SK-N-SH (cell line): ENCODE results near the gene ZNF784. TPM values are rescaled to one million over a fixed set of nuclear protein-coding genes. Genes with fewer than 3 reads are reported as not detected.

Source experiments
- CTCF ChIA-PET: fragments of 300-600, 350-600 bp; formaldehyde crosslinking; extraction: SDS; loops from one replicate; lab custom pipeline; 2021; lab: Yijun Ruan, JAX
- POLR2A ChIA-PET: fragments of 350-600 bp; sonication (Branson Sonifier 250); formaldehyde crosslinking; extraction: SDS; loops from one replicate; lab custom pipeline; 2020; ENCODE audit warnings: antibody characterized with exemption, inconsistent platforms; lab: Yijun Ruan, JAX
- DNase-seq: peaks from one replicate; pipeline ENCODE4 v3.0.0; 2012
- H2AFZ ChIP-seq: fragments of 200-600 bp; sonication (generic); 2 replicates; pipeline ENCODE4 v1.8.1; 2016; ENCODE audit warnings: antibody characterized with exemption, mild to moderate bottlenecking, low read depth
- H3F3A ChIP-seq: fragments of 200-600 bp; sonication (generic); replicated peaks from 2 replicates; pipeline ENCODE3; 2016; ENCODE audit warnings: antibody characterized with exemption, mild to moderate bottlenecking; ENCODE audit not compliant: insufficient read depth
- H3K27ac ChIP-seq, 2 experiments: fragments of 200-500 bp in 1 of 2; fragments of 200-600 bp in 1 of 2; sonication (Bioruptor generic) in 1 of 2; sonication (generic), shearing (Covaris generic) in 1 of 2; 2 replicates each; pipeline versions ENCODE4 v1.5.1 to v1.6.1; 2014 to 2016; ENCODE audit warnings: low read depth in 2 of 2, inconsistent platforms in 1 of 2, low read length in 1 of 2, mild to moderate bottlenecking in 1 of 2, mixed read lengths in 1 of 2
- H3K27me3 ChIP-seq: fragments of 200-600 bp; sonication (generic), shearing (Covaris generic); 2 replicates; pipeline ENCODE4 v1.6.1; 2016; ENCODE audit warnings: mixed run types; ENCODE audit not compliant: insufficient read depth
- H3K36me3 ChIP-seq, 2 experiments: fragments of 200-500 bp in 1 of 2; fragments of 200-600 bp in 1 of 2; sonication (Bioruptor generic) in 1 of 2; sonication (generic) in 1 of 2; replicated peaks in 1 of 2; 2 replicates each; pipeline versions ENCODE3 to v1.5.1; 2014 to 2016; ENCODE audit warnings: low read length in 1 of 2, mild to moderate bottlenecking in 1 of 2; ENCODE audit not compliant: insufficient read depth in 2 of 2, control insufficient read depth in 1 of 2
- H3K4me1 ChIP-seq, 2 experiments: fragments of 200-500 bp in 1 of 2; fragments of 200-600 bp in 1 of 2; sonication (Bioruptor generic) in 1 of 2; sonication (generic), shearing (Covaris generic) in 1 of 2; 2 replicates each; pipeline versions ENCODE4 v1.5.1 to v1.6.1; 2014 to 2016; ENCODE audit warnings: low read depth in 1 of 2, low read length in 1 of 2, mixed run types in 1 of 2; ENCODE audit not compliant: insufficient read depth in 2 of 2, control insufficient read depth in 1 of 2
- H3K4me2 ChIP-seq: fragments of 200-600 bp; sonication (generic), shearing (Covaris generic); 2 replicates; pipeline ENCODE4 v1.6.1; 2017; ENCODE audit warnings: mixed run types
- H3K4me3 ChIP-seq, 2 experiments: fragments of 200-500 bp in 1 of 2; fragments of 200-600 bp in 1 of 2; sonication (Bioruptor generic) in 1 of 2; sonication (generic), shearing (Covaris generic) in 1 of 2; 2 replicates each; pipeline versions ENCODE4 v1.5.1 to v1.8.1; 2014 to 2016; ENCODE audit warnings: low read depth in 2 of 2, inconsistent platforms in 1 of 2, low read length in 1 of 2, mild to moderate bottlenecking in 1 of 2, mixed read lengths in 1 of 2, moderate library complexity in 1 of 2
- H3K79me2 ChIP-seq: fragments of 200-600 bp; sonication (generic); 2 replicates; pipeline ENCODE4 v1.8.1; 2017; ENCODE audit warnings: mild to moderate bottlenecking; ENCODE audit not compliant: insufficient read depth
- H3K9ac ChIP-seq: fragments of 200-600 bp; sonication (generic); 2 replicates; pipeline ENCODE4 v1.6.1; 2017; ENCODE audit warnings: mixed run types
- H3K9me2 ChIP-seq: fragments of 200-600 bp; sonication (generic); 2 replicates; pipeline ENCODE4 v1.6.1; 2017; ENCODE audit warnings: mixed run types
- H3K9me3 ChIP-seq: fragments of 200-600 bp; sonication (generic); 2 replicates; pipeline ENCODE4 v1.6.1; 2017; ENCODE audit warnings: mixed run types, mild to moderate bottlenecking, moderate library complexity
- H4K20me1 ChIP-seq: fragments of 200-600 bp; sonication (generic); 2 replicates; pipeline ENCODE4 v1.6.1; 2017; ENCODE audit warnings: mild to moderate bottlenecking, mixed run types; ENCODE audit not compliant: insufficient read depth
- CHD2 ChIP-seq: fragments of 150-350 bp; IDR thresholded peaks from 2 replicates; pipeline ENCODE4 v1.6.1; 2018; ENCODE audit warnings: low read length; ENCODE audit not compliant: partially characterized antibody
- MXI1 ChIP-seq: IDR thresholded peaks from 2 replicates; pipeline ENCODE4 v1.6.1; 2012; ENCODE audit warnings: mild to moderate bottlenecking, low read depth, low read length, improper control_type of control experiment
- POLR2AphosphoS5 ChIP-seq: IDR thresholded peaks from 2 replicates; pipeline ENCODE4 v1.6.1; 2012; ENCODE audit warnings: low read depth, low read length
- SIN3A ChIP-seq: IDR thresholded peaks from 2 replicates; pipeline ENCODE4 v1.6.1; 2012; ENCODE audit warnings: low read depth, mild to moderate bottlenecking, low read length, moderate library complexity, borderline replicate concordance
- TEAD4 ChIP-seq: IDR thresholded peaks from 2 replicates; pipeline ENCODE4 v1.4.0; 2012; ENCODE audit warnings: mild to moderate bottlenecking, borderline replicate concordance; ENCODE audit not compliant: insufficient read depth
- WGBS: methylation state at CpG from one replicate; pipeline ENCODE4 v1.1.6; 2017; ENCODE audit warnings: low lambda C conversion rate; 5-methylcytosine and 5-hydroxymethylcytosine counted together
- polyA plus RNA-seq, 3 experiments: library from polyadenylated mRNA; depleted of rRNA; stranded (reverse); fragments of >200 nt; gene quantifications; 2 replicates each; pipeline ENCODE4 v1.2.3, GENCODE V29; 2012
- TF ChIP-seq, protein P1 (sequence below): IDR thresholded peaks from 2 replicates; pipeline ENCODE4 v1.4.0; 2012; ENCODE audit warnings: low read depth, borderline replicate concordance
- TF ChIP-seq, protein P2 (sequence below): IDR thresholded peaks from 2 replicates; pipeline ENCODE4 v1.4.0; 2012; ENCODE audit warnings: low read depth, borderline replicate concordance
- TF ChIP-seq, protein P3 (sequence below): IDR thresholded peaks from 2 replicates; pipeline ENCODE4 v1.6.1; 2012; ENCODE audit warnings: mild to moderate bottlenecking, low read depth, low read length, moderate library complexity
- TF ChIP-seq, protein P4 (sequence below): fragments of 150-350 bp; IDR thresholded peaks from 2 replicates; pipeline ENCODE4 v1.6.1; 2017; ENCODE audit warnings: antibody characterized with exemption, low read length, low read depth, borderline replicate concordance

Gene ZNF784
- polyA plus RNA-seq, 1 of the 3 experiments (the other 2 are of a cell fraction), result 5.5 TPM

DNA sequence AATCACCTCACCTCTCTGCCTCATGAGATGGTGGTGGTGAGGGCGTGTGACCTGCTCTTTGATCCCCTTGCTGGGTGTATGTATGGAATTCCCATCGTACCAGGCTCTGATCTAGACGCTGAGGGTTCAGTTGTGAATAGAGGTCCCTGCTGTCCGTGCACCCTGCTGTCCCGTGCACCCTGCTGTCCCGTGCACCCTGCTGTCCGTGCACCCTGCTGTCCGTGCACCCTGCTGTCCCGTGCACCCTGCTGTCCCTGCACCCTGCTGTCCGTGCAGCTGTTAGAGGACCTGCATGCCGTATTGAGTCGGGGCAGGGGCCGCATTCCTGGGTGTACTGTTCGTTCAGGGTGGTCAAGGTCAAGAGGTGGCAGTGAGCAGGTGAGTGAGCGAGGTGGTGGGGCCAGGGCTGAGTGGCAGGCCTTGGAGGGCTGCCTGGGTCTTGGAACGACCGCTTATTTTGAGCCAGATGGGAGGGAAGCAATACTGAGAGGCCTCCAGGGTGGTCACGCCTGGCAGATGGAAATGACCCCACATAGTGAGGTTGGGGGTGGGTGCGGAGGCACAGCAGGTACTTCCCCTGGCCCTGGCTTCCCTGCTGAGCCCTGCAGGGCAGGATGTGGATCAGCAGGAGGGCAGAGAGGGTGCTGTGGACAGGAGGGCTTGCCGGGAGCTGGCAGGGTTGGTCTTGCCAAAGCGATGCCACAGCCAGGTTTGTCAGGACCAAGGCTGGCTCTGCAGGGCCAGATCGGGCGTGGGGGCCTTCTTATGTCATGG, 46.1 kb upstream of the ZNF784 start:
- TF ChIP-seq, protein P1, sequence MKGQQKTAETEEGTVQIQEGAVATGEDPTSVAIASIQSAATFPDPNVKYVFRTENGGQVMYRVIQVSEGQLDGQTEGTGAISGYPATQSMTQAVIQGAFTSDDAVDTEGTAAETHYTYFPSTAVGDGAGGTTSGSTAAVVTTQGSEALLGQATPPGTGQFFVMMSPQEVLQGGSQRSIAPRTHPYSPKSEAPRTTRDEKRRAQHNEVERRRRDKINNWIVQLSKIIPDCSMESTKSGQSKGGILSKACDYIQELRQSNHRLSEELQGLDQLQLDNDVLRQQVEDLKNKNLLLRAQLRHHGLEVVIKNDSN, result no peak
- TF ChIP-seq POLR2AphosphoS5 (no peak), SIN3A (no peak), TEAD4 (no peak), CHD2 (no peak), MXI1 (no peak)
- TF ChIP-seq, protein P2, sequence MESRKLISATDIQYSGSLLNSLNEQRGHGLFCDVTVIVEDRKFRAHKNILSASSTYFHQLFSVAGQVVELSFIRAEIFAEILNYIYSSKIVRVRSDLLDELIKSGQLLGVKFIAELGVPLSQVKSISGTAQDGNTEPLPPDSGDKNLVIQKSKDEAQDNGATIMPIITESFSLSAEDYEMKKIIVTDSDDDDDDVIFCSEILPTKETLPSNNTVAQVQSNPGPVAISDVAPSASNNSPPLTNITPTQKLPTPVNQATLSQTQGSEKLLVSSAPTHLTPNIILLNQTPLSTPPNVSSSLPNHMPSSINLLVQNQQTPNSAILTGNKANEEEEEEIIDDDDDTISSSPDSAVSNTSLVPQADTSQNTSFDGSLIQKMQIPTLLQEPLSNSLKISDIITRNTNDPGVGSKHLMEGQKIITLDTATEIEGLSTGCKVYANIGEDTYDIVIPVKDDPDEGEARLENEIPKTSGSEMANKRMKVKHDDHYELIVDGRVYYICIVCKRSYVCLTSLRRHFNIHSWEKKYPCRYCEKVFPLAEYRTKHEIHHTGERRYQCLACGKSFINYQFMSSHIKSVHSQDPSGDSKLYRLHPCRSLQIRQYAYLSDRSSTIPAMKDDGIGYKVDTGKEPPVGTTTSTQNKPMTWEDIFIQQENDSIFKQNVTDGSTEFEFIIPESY, result no peak
- TF ChIP-seq, protein P3, sequence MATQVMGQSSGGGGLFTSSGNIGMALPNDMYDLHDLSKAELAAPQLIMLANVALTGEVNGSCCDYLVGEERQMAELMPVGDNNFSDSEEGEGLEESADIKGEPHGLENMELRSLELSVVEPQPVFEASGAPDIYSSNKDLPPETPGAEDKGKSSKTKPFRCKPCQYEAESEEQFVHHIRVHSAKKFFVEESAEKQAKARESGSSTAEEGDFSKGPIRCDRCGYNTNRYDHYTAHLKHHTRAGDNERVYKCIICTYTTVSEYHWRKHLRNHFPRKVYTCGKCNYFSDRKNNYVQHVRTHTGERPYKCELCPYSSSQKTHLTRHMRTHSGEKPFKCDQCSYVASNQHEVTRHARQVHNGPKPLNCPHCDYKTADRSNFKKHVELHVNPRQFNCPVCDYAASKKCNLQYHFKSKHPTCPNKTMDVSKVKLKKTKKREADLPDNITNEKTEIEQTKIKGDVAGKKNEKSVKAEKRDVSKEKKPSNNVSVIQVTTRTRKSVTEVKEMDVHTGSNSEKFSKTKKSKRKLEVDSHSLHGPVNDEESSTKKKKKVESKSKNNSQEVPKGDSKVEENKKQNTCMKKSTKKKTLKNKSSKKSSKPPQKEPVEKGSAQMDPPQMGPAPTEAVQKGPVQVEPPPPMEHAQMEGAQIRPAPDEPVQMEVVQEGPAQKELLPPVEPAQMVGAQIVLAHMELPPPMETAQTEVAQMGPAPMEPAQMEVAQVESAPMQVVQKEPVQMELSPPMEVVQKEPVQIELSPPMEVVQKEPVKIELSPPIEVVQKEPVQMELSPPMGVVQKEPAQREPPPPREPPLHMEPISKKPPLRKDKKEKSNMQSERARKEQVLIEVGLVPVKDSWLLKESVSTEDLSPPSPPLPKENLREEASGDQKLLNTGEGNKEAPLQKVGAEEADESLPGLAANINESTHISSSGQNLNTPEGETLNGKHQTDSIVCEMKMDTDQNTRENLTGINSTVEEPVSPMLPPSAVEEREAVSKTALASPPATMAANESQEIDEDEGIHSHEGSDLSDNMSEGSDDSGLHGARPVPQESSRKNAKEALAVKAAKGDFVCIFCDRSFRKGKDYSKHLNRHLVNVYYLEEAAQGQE, result no peak
- TF ChIP-seq, protein P4, sequence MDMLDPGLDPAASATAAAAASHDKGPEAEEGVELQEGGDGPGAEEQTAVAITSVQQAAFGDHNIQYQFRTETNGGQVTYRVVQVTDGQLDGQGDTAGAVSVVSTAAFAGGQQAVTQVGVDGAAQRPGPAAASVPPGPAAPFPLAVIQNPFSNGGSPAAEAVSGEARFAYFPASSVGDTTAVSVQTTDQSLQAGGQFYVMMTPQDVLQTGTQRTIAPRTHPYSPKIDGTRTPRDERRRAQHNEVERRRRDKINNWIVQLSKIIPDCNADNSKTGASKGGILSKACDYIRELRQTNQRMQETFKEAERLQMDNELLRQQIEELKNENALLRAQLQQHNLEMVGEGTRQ, result no peak
- TF ChIP-seq, all 33 proteins: peak for 0
- Histone ChIP-seq H3K9me2 (no peaks in the 10 kb centered on the region), H3K79me2 (peaks cover 86% of the 10 kb centered on the region), H3K27ac (no peak overlapping the region), H3K4me3 (no peak overlapping the region), H3K36me3 (peaks cover 24 to 55% of the 10 kb centered on the region in 2 experiments), H3K9ac (no peak overlapping the region), H3K4me1 (peaks cover 7 to 10% of the 10 kb centered on the region in 2 experiments; a peak in 2 of 4 replicates), H2AFZ (no peak overlapping the region), H3F3A (peaks cover 38% of the 10 kb centered on the region), H3K27me3 (no peaks in the 10 kb centered on the region), H3K9me3 (no peaks in the 10 kb centered on the region), H3K4me2 (no peak overlapping the region), H4K20me1 (peaks cover 83% of the 10 kb centered on the region)
- ChIA-PET POLR2A (interaction anchor here (1.3 to 1.4 kb wide), 2 partner anchors 13 to 16 kb away, joined by 3 to 4 read pairs; partner anchors contain the start of gene U2AF2), CTCF (interaction anchor here (0.8 to 2.4 kb wide), 8 partner anchors 8 to 38 kb away, joined by 3 to 34 read pairs (median 7); partner anchors contain the start of genes U2AF2 and ZNF581)
- 72% methylated on average over 19 of the region's 23 CpGs for WGBS
- no peak for DNase-seq
